Fibroblast of lung (primary cell): Measurements from ENCODE around the gene GUCD1. TPM values are rescaled to one million over a fixed set of nuclear protein-coding genes. Genes with fewer than 3 reads are reported as not detected.
A peak's percentile ranks its signal among the peaks of the same experiment; 100 is the strongest.
"Not testable (repeated sequence)": the region's sequence is repeated elsewhere in the genome, so short reads cannot be mapped to it uniquely, and the experiment has no call there.

Experiments used
- DNase-seq, 2 donors: peaks; one replicate each; pipeline versions ENCODE4 v3.0.0 to v3.0.0-alpha.2; 2010; ENCODE audit warnings: low read depth in 2 of 2
- H2AFZ ChIP-seq: 2 replicates; pipeline ENCODE4 v1.5.1; 2012; ENCODE audit warnings: low read length, control low read depth, inconsistent platforms
- H3K27ac ChIP-seq: 2 replicates; pipeline ENCODE4 v1.5.1; 2011; ENCODE audit warnings: low read length, control low read depth; ENCODE audit not compliant: insufficient read depth
- H3K27me3 ChIP-seq: 2 replicates; pipeline ENCODE4 v1.5.1; 2011; ENCODE audit warnings: mild to moderate bottlenecking, low read length; ENCODE audit not compliant: control insufficient read depth, insufficient read depth
- H3K36me3 ChIP-seq: 2 replicates; pipeline ENCODE4 v1.5.1; 2011; ENCODE audit warnings: low read length; ENCODE audit not compliant: control insufficient read depth, insufficient read depth
- H3K4me1 ChIP-seq: 2 replicates; pipeline ENCODE4 v1.5.1; 2011; ENCODE audit warnings: low read length; ENCODE audit not compliant: control insufficient read depth, insufficient read depth; ENCODE audit errors: extremely low read depth
- H3K4me2 ChIP-seq: 2 replicates; pipeline ENCODE4 v1.5.1; 2011; ENCODE audit warnings: low read length, control low read depth; ENCODE audit not compliant: insufficient read depth; ENCODE audit errors: extremely low read depth
- H3K4me3 ChIP-seq, 4 experiments: fragments of 200-600 bp in 1 of 4; sonication (generic) in 1 of 4; replicated peaks in 1 of 4; 2 replicates each; pipeline ENCODE4 v1.5.1; 2011 to 2016; ENCODE audit warnings: low read length in 4 of 4, low read depth in 3 of 4, mild to moderate bottlenecking in 3 of 4, control low read depth in 2 of 4, inconsistent platforms in 1 of 4, mixed read lengths in 1 of 4; ENCODE audit not compliant: insufficient read depth in 1 of 4; ENCODE audit errors: control extremely low read depth in 1 of 4
- H3K79me2 ChIP-seq: 2 replicates; pipeline ENCODE4 v1.5.1; 2012; ENCODE audit warnings: mild to moderate bottlenecking, low read length, inconsistent platforms; ENCODE audit not compliant: control insufficient read depth, insufficient read depth
- H3K9ac ChIP-seq: 2 replicates; pipeline ENCODE4 v1.5.1; 2011; ENCODE audit warnings: mild to moderate bottlenecking, low read length, control low read depth; ENCODE audit not compliant: insufficient read depth
- H3K9me3 ChIP-seq: 2 replicates; pipeline ENCODE4 v1.5.1; 2012; ENCODE audit warnings: low read depth, low read length; ENCODE audit not compliant: control insufficient read depth, insufficient read depth
- H4K20me1 ChIP-seq: 2 replicates; pipeline ENCODE4 v1.5.1; 2011; ENCODE audit warnings: low read length; ENCODE audit not compliant: control insufficient read depth, insufficient read depth; ENCODE audit errors: extremely low read depth
- EZH2 ChIP-seq: IDR thresholded peaks from 2 replicates; pipeline ENCODE4 v1.5.1; 2012; ENCODE audit warnings: low read length, control low read depth, mild to moderate bottlenecking; ENCODE audit errors: missing control alignments
- polyA plus RNA-seq, 2 donors: library from polyadenylated mRNA; depleted of rRNA in 1 of 2; stranded (reverse) in 1 of 2; unstranded in 1 of 2; fragments of >200 nt; gene quantifications; 2 replicates each; pipeline ENCODE4 v1.2.1, GENCODE V29; 2011 to 2012; ENCODE audit warnings: missing spikeins in 1 of 2
- total RNA-seq: library from RNA; depleted of rRNA; stranded (reverse); fragments of >200 nt; gene quantifications from 2 replicates; pipeline ENCODE4 v1.2.1, GENCODE V29; 2014
- TF ChIP-seq, protein P1 (sequence below), 2 donors: IDR thresholded peaks in 1 of 2; conservative IDR thresholded peaks in 1 of 2; 1 replicate in 1 of 2; 2 replicates in 1 of 2; pipeline ENCODE4 v1.5.1; 2011 to 2012; ENCODE audit warnings: low read length in 2 of 2, control low read depth in 1 of 2, inconsistent platforms in 1 of 2, low read depth in 1 of 2, mild to moderate bottlenecking in 1 of 2

Gene GUCD1
- total and polyA plus RNA-seq, 2 donors (not counting 1 experiment from before 2014, with no cell fraction given) = 83.4 to 178 TPM

DNA sequence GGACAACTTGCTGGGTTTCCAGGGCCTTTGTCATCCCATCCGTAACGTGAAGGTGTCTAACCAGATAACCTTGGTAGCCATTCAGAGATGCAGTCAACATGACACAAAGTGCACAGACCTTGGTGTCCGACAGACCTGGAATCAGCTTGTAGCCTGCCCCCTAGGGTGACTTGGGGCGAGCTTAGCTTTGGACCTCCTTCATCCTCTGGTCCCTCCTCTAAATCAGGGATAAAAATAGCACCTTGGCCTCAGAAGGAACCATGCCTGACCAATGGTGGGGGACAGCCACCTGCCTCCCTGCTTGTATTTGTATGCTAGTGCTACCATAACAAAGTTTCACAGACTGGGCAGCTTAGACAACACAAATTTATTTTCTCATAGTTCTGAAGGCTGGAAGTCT is 4.5 kb upstream of the GUCD1 start:
- Histone ChIP-seq H3K4me2 (no peak overlapping the region), H4K20me1 (no peaks in the 10 kb centered on the region), H3K9ac (no peak overlapping the region), H3K4me3 (no peak overlapping the region), H3K36me3 (peaks cover 11% of the 10 kb centered on the region), H3K79me2 (peaks cover 74% of the 10 kb centered on the region), H3K27ac (no peak overlapping the region), H3K9me3 (no peaks in the 10 kb centered on the region), H3K27me3 (no peaks in the 10 kb centered on the region), H2AFZ (no peak overlapping the region), H3K4me1 (no peaks in the 10 kb centered on the region)
- no peak for TF ChIP-seq EZH2
- TF ChIP-seq, protein P1, sequence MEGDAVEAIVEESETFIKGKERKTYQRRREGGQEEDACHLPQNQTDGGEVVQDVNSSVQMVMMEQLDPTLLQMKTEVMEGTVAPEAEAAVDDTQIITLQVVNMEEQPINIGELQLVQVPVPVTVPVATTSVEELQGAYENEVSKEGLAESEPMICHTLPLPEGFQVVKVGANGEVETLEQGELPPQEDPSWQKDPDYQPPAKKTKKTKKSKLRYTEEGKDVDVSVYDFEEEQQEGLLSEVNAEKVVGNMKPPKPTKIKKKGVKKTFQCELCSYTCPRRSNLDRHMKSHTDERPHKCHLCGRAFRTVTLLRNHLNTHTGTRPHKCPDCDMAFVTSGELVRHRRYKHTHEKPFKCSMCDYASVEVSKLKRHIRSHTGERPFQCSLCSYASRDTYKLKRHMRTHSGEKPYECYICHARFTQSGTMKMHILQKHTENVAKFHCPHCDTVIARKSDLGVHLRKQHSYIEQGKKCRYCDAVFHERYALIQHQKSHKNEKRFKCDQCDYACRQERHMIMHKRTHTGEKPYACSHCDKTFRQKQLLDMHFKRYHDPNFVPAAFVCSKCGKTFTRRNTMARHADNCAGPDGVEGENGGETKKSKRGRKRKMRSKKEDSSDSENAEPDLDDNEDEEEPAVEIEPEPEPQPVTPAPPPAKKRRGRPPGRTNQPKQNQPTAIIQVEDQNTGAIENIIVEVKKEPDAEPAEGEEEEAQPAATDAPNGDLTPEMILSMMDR (conservative IDR thresholded peaks at IDR 0.05 in 1 of 2, IDR thresholded peaks at IDR 0.05 in 1 of 2; ENCODE audit: low read depth in 1 of 2, low read length in 2 of 2) = no peak
- DNase-seq = no peak

DNA sequence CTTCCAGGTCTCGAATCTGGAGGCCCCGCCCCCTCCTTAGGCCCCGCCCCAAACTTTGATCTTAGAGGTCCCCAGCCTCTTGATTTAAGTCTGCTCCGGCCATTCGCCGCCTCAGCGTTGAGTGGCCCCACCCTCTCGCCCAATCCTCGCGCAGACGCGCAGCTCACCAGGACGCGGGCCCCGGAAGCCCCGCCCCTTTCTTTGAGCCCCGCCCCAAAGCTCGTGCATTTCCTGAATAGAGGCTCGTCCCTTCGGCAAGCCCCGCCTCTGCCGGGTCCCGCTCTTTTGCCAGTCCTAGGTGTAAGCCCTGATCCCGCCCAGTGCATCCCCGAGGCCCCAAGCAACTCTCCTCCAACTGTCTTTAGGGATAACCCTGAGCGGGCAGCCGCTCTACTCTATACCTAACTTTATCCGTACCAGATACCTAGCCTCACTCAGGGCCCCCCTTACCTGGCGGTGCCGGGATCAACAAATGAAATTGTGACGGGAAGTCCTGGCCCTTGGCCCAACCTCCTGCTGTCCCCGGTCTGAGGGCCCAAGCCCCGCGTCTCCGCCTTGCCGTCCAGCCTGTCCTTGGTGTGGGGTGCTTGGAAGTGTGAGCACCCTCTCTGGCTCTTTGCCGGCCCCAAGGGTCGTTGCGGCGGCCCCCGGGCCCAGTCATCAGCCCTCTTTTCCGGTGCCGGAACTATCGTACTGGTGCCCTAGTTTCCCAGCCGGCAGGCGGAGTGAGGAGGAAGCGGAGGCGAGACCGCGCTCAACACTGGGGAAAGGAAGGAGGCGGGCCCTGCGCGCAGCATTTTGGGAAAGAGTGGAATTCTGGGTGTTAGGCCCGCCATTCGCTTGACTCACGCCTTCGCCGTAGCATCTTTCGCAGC is 464 bp upstream of the GUCD1 start, which contains the start of gene SNRPD3:
TSS of gene SNRPD3 (plus strand) at position 835 of the 875 bp plus-strand sequence. CDS start 1,676 bp downstream, outside the sequence.
- H3K27ac ChIP-seq = peak within 1 kb of the TSS; percentile 93
- H3K4me2 ChIP-seq = peak within 1 kb of the TSS; percentile 99
- H3K9ac ChIP-seq = peak within 1 kb of the TSS; percentile 93
- H2AFZ ChIP-seq = peak within 1 kb of the TSS; percentile 72
- no peaks in the 10 kb centered on the region for H4K20me1 ChIP-seq
- peak; percentile 98 to 99 for DNase-seq
- TF ChIP-seq, protein P1 (conservative IDR thresholded peaks at IDR 0.05 in 1 of 2, IDR thresholded peaks at IDR 0.05 in 1 of 2; ENCODE audit: low read depth in 1 of 2, low read length in 2 of 2) = no peak
- TF ChIP-seq EZH2 = no peak
- H3K9me3 ChIP-seq = no peaks in the 10 kb centered on the region
- peaks cover 8% of the 10 kb centered on the region for H3K36me3 ChIP-seq
- peak within 1 kb of the TSS; percentile 94 to 98 (median 96) for H3K4me3 ChIP-seq
- no peaks in the 10 kb centered on the region for H3K27me3 ChIP-seq
- H3K79me2 ChIP-seq = peaks cover 85% of the 10 kb centered on the region
- peaks cover 10% of the 10 kb centered on the region for H3K4me1 ChIP-seq

DNA sequence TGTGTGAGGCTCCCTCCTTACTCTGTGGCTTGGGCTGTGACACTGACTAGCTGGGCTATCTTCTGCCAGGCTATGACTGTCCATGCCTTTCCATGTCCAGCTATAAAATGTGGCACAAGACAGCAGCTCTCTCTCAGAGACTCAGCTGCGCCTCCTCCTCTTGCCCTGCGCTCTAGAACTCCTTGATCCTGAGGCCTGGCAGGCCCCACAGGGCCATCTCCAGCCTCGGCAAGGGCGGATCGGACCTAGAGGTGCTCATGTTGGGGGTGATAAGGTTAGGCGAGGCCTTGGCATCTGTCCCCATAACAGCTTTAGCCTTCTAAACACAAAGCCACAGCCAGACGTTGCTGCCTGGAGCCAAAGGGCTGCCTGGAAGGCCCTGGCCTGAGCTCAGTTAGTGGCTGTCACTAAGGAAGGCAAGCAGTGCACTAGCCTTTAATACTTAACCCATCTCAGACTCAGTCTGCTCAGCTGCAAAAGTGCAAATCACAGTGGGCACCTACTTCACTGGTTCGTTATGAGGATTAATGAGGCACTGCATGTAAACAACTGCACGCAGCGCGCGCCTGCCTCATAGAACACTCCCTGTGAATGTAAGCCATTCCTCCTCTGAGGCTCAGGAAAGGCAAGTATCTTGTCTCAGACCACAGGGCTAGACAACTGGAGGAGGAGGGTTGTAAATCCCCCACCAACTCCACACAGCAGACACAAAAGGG is 1.2 kb downstream of the GUCD1 start:
- H3K4me2 ChIP-seq = peak overlapping the region; percentile 99
- H3K9ac ChIP-seq = peak overlapping the region; percentile 93
- no peak for TF ChIP-seq EZH2
- TF ChIP-seq, protein P1 (conservative IDR thresholded peaks at IDR 0.05 in 1 of 2, IDR thresholded peaks at IDR 0.05 in 1 of 2; ENCODE audit: low read depth in 1 of 2, low read length in 2 of 2) = no peak
- peaks cover 10% of the 10 kb centered on the region for H3K4me1 ChIP-seq
- H2AFZ ChIP-seq = no peak overlapping the region
- H3K36me3 ChIP-seq = peaks cover 5% of the 10 kb centered on the region
- H3K27ac ChIP-seq = peak overlapping the region; percentile 93
- H3K79me2 ChIP-seq = peaks cover 83% of the 10 kb centered on the region
- no peaks in the 10 kb centered on the region for H3K9me3 ChIP-seq
- no peaks in the 10 kb centered on the region for H4K20me1 ChIP-seq
- H3K27me3 ChIP-seq = no peaks in the 10 kb centered on the region
- H3K4me3 ChIP-seq = peak overlapping the region; percentile 75 to 98 (median 94)
- DNase-seq = peak in 1 of 2 donors; percentile 20

DNA sequence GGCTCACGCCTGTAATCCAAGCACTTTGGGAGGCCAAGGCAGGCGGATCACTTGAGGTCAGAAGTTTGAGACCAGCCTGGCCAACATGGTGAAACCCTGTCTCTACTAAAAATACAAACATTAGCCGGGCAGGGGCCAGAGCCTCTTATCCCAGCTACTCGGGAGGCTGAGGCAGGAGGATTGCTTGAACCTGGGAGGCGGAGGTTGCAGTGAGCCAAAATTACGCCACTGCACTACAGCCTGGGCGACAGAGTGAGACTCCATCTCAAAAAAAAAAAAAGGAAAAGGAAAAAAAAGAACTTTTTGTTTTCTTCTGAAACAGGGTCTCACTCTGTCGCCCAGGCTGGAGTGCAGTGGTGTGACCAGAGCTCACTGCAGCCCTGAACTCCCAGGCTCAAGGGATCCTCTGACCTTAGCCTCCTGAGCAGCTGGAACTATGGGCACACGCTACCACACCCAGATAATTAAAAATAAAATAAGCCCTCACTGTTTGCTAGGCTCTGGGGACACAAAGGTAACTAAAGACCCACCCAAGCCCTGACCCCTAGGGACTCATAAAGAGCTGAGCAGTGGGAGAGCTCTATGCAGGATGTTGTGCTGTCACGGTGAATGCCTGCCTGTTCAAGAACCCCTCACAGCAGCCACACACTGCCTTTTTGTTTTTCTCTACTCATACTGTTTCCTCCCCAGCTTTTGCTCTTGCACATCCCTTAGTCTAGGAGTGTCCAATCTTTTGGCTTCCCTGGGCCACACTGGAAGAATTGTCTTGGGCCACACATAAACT is 2.2 kb downstream of the GUCD1 start:
- Histone ChIP-seq H3K4me3 (peak overlapping the region in 1 of 4 experiments; percentile 98), H3K4me2 (peak overlapping the region; percentile 99), H3K4me1 (peaks cover 10% of the 10 kb centered on the region), H3K79me2 (peaks cover 72% of the 10 kb centered on the region)
- not testable (repeated sequence) for DNase-seq, H3K9ac ChIP-seq, H4K20me1 ChIP-seq, H2AFZ ChIP-seq, H3K27me3 ChIP-seq, H3K9me3 ChIP-seq, H3K27ac ChIP-seq, H3K36me3 ChIP-seq
